ENCODE results near the gene TIMM22.

TIMM22 gene

GRCh38 chr17:1029922-1030644 is 33.2 kb downstream of the TIMM22 start:
- no peak overlapping the region for H3K4me3 ChIP-seq (ENCODE audit: low read depth, low read length)
- no peak for DNase-seq (ENCODE audit: low read depth)
- no peak for TF ChIP-seq CTCF (IDR thresholded peaks at IDR 0.05; ENCODE audit: insufficient read depth, low read depth, low read length, missing control alignments)

GRCh38 chr17:1030684-1031532 is 34.0 kb downstream of the TIMM22 start:
- DNase-seq (ENCODE audit: low read depth), result no peak
- no peak overlapping the region for H3K4me3 ChIP-seq (ENCODE audit: low read depth, low read length)

GRCh38 chr17:1031711-1032110 is 34.8 kb downstream of the TIMM22 start:
- no peak for DNase-seq (ENCODE audit: low read depth)
- H3K4me3 ChIP-seq (ENCODE audit: low read depth, low read length), result no peak overlapping the region

More at GRCh38 chr17:1030684-1031532, 34.0 kb downstream of the TIMM22 start:
- no peak for TF ChIP-seq CTCF (IDR thresholded peaks at IDR 0.05; ENCODE audit: insufficient read depth, low read depth, low read length, missing control alignments)

GRCh38 chr17:1032391-1032790 is 35.5 kb downstream of the TIMM22 start:
- DNase-seq (ENCODE audit: low read depth), result no peak
- no peak overlapping the region for H3K4me3 ChIP-seq (ENCODE audit: low read depth, low read length)
- TF ChIP-seq CTCF (IDR thresholded peaks at IDR 0.05; ENCODE audit: insufficient read depth, low read depth, low read length, missing control alignments), result no peak

More at GRCh38 chr17:1031711-1032110, 34.8 kb downstream of the TIMM22 start:
- TF ChIP-seq CTCF (IDR thresholded peaks at IDR 0.05; ENCODE audit: insufficient read depth, low read depth, low read length, missing control alignments), result no peak

- TF ChIP-seq CTCF (IDR thresholded peaks at IDR 0.05; ENCODE audit: insufficient read depth, low read depth, low read length, missing control alignments), result no peak
- DNase-seq (ENCODE audit: low read depth), result no peak
- H3K4me3 ChIP-seq (ENCODE audit: low read depth, low read length), result no peak overlapping the region
Measured at GRCh38 chr17:1033503-1033902, 36.6 kb downstream of the TIMM22 start.

- DNase-seq (ENCODE audit: low read depth), result no peak
- TF ChIP-seq CTCF (IDR thresholded peaks at IDR 0.05; ENCODE audit: insufficient read depth, low read depth, low read length, missing control alignments), result no peak
- no peak overlapping the region for H3K4me3 ChIP-seq (ENCODE audit: low read depth, low read length)
Measured at GRCh38 chr17:1034652-1035210, 37.8 kb downstream of the TIMM22 start.
